CD4-positive, alpha-beta memory T cell (primary cell): ENCODE data around the gene C22orf15. TPM values are rescaled to one million over a fixed set of nuclear protein-coding genes. Genes with fewer than 3 reads are reported as not detected.

Source experiments
- CTCF ChIA-PET: fragments of 350-600 bp; sonication (Branson Sonifier 250); formaldehyde crosslinking; loops from one replicate; lab custom pipeline; 2021; ENCODE audit warnings: inconsistent platforms; ENCODE audit not compliant: partially characterized antibody; lab: Charles Lee
- POLR2A ChIA-PET: fragments of 350-600 bp; sonication (Branson Sonifier 250); formaldehyde crosslinking; loops from one replicate; lab custom pipeline; 2021; ENCODE audit not compliant: partially characterized antibody; lab: Charles Lee
- DNase-seq, 5 donors: peaks; one replicate each; pipeline versions ENCODE4 v3.0.0 to v3.0.0-alpha.2; 2020 to 2022; ENCODE audit warnings: mixed read lengths in 1 of 5
- H3K27ac ChIP-seq: one replicate; pipeline ENCODE4 v1.7.0; 2013; ENCODE audit warnings: low read depth, low read length
- H3K27me3 ChIP-seq: 2 replicates; pipeline ENCODE4 v1.7.0; 2013; ENCODE audit warnings: mild to moderate bottlenecking, low read length, moderate library complexity; ENCODE audit not compliant: insufficient read depth
- H3K36me3 ChIP-seq: 2 replicates; pipeline ENCODE4 v1.7.0; 2013; ENCODE audit warnings: mild to moderate bottlenecking, low read length, moderate library complexity; ENCODE audit not compliant: insufficient read depth
- H3K4me1 ChIP-seq: 2 replicates; pipeline ENCODE4 v1.7.0; 2013; ENCODE audit warnings: mild to moderate bottlenecking, low read length, moderate library complexity; ENCODE audit not compliant: insufficient read depth
- H3K4me3 ChIP-seq, 2 donors: one replicate each; pipeline ENCODE4 v1.7.0; 2013; ENCODE audit warnings: low read length in 2 of 2, mild to moderate bottlenecking in 1 of 2
- H3K9me3 ChIP-seq, 2 donors: one replicate each; pipeline ENCODE4 v1.7.0; 2013; ENCODE audit warnings: low read length in 2 of 2, control low read depth in 1 of 2; ENCODE audit not compliant: control insufficient read depth in 1 of 2
- H3K27ac Mint-ChIP-seq, 7 donors: one replicate each; pipeline ENCODE4 v1.8.0; 2020 to 2021; ENCODE audit warnings: mixed read lengths in 7 of 7, mild to moderate bottlenecking in 6 of 7, inconsistent platforms in 3 of 7, moderate library complexity in 3 of 7
- H3K27me3 Mint-ChIP-seq, 2 donors: one replicate each; pipeline ENCODE4 v1.8.0; 2020 to 2021; ENCODE audit warnings: mixed read lengths in 2 of 2
- H3K36me3 Mint-ChIP-seq, 2 donors: one replicate each; pipeline ENCODE4 v1.8.0; 2020 to 2021; ENCODE audit warnings: mixed read lengths in 2 of 2, inconsistent platforms in 1 of 2, mild to moderate bottlenecking in 1 of 2
- H3K4me1 Mint-ChIP-seq, 4 donors: one replicate each; pipeline ENCODE4 v1.8.0; 2020 to 2021; ENCODE audit warnings: mixed read lengths in 4 of 4, mild to moderate bottlenecking in 1 of 4
- H3K4me3 Mint-ChIP-seq, 8 donors: one replicate each; pipeline ENCODE4 v1.8.0; 2020 to 2021; ENCODE audit warnings: mixed read lengths in 8 of 8, mild to moderate bottlenecking in 7 of 8, moderate library complexity in 6 of 8, inconsistent platforms in 3 of 8
- H3K9me3 Mint-ChIP-seq, 8 donors: one replicate each; pipeline ENCODE4 v1.8.0; 2020 to 2021; ENCODE audit warnings: mixed read lengths in 8 of 8, mild to moderate bottlenecking in 5 of 8, inconsistent platforms in 3 of 8, moderate library complexity in 1 of 8
- intact Hi-C: fragments of 100-400 bp; cut with micrococcal nuclease; formaldehyde crosslinking; loops from one replicate; pipeline ENCODE4 v1.15.1; 2023
- polyA plus RNA-seq, 2 donors: library from polyadenylated mRNA; unstranded; fragments of 300-500 nt; fragmentation: Illumina TruSeq; gene quantifications; one replicate each; pipeline ENCODE4 v1.2.3, GENCODE V29; 2021
- total RNA-seq, 2 experiments: library from RNA; stranded (reverse); gene quantifications; one replicate each; pipeline ENCODE4 v1.2.3, GENCODE V29; 2021

C22orf15 gene
- total and polyA plus RNA-seq, 4 experiments from 2014 or later: 0.34 to 1.9 (median 1.4) TPM

DNA sequence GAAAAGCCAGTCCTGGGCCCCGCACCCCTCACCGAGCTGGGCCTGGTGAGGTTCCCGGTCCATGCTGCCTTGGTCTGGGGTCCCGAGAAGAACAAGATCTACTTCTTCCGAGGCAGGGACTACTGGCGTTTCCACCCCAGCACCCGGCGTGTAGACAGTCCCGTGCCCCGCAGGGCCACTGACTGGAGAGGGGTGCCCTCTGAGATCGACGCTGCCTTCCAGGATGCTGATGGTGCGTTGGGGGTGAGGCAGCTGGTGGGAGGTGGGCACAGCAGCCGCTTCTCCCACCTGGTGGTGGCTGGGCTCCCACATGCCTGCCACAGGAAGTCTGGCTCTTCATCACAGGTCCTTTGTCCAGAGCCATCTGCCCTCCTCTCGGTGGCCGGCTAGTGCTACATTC lies 19.5 kb downstream of the C22orf15 start:
- CTCF ChIA-PET: no interaction called here
- no peak for DNase-seq
- peaks cover 0 to under 1% of the 10 kb centered on the region in 2 donors for H3K36me3 Mint-ChIP-seq
- POLR2A ChIA-PET: no interaction called here
- H3K27me3 ChIP-seq: no peaks in the 10 kb centered on the region
- H3K9me3 Mint-ChIP-seq: no peaks in the 10 kb centered on the region
- no peaks in the 10 kb centered on the region for H3K27me3 Mint-ChIP-seq
- no peak overlapping the region for H3K27ac Mint-ChIP-seq
- peaks cover 4 to 16% (median 12%) of the 10 kb centered on the region in 4 donors for H3K4me1 Mint-ChIP-seq
- no peaks in the 10 kb centered on the region for H3K9me3 ChIP-seq
- no peaks in the 10 kb centered on the region for H3K36me3 ChIP-seq
- intact Hi-C loops: no loop called here
- no peak overlapping the region for H3K4me3 ChIP-seq
- H3K4me1 ChIP-seq: peaks cover 7% of the 10 kb centered on the region
- H3K4me3 Mint-ChIP-seq: no peak overlapping the region
- no peak overlapping the region for H3K27ac ChIP-seq

GRCh38 chr22:23782703-23783102 lies 19.9 kb downstream of the C22orf15 start:
- H3K9me3 Mint-ChIP-seq: no peaks in the 10 kb centered on the region
- H3K4me1 Mint-ChIP-seq: peaks cover 6 to 19% (median 15%) of the 10 kb centered on the region in 4 donors
- ChIA-PET POLR2A (no interaction called here), CTCF (no interaction called here)
- intact Hi-C loops: no loop called here
- Histone ChIP-seq H3K27me3 (no peaks in the 10 kb centered on the region), H3K4me3 (no peak overlapping the region), H3K27ac (no peak overlapping the region), H3K9me3 (no peaks in the 10 kb centered on the region), H3K4me1 (peaks cover 9% of the 10 kb centered on the region), H3K36me3 (no peaks in the 10 kb centered on the region)
- no peak overlapping the region for H3K4me3 Mint-ChIP-seq
- H3K27ac Mint-ChIP-seq: no peak overlapping the region
- DNase-seq: no peak
- H3K27me3 Mint-ChIP-seq: no peaks in the 10 kb centered on the region
- H3K36me3 Mint-ChIP-seq: peaks cover 0 to 5% of the 10 kb centered on the region in 2 donors

GRCh38 chr22:23783265-23784150 lies 20.7 kb downstream of the C22orf15 start:
- H3K4me3 Mint-ChIP-seq: no peak overlapping the region
- no peaks in the 10 kb centered on the region for H3K27me3 ChIP-seq
- ChIA-PET CTCF (no interaction called here), POLR2A (no interaction called here)
- intact Hi-C loops: no loop called here
- no peaks in the 10 kb centered on the region for H3K36me3 ChIP-seq
- H3K36me3 Mint-ChIP-seq: peaks cover 0 to 5% of the 10 kb centered on the region in 2 donors
- peaks cover 17% of the 10 kb centered on the region for H3K4me1 ChIP-seq
- no peak for DNase-seq
- peaks cover 9 to 27% (median 20%) of the 10 kb centered on the region in 4 donors for H3K4me1 Mint-ChIP-seq
- no peaks in the 10 kb centered on the region for H3K9me3 ChIP-seq
- no peaks in the 10 kb centered on the region for H3K27me3 Mint-ChIP-seq
- no peak overlapping the region for H3K27ac ChIP-seq
- H3K4me3 ChIP-seq: no peak overlapping the region
- H3K27ac Mint-ChIP-seq: peak overlapping the region in 1 of 7 donors; percentile 12
- H3K9me3 Mint-ChIP-seq: no peaks in the 10 kb centered on the region

DNA sequence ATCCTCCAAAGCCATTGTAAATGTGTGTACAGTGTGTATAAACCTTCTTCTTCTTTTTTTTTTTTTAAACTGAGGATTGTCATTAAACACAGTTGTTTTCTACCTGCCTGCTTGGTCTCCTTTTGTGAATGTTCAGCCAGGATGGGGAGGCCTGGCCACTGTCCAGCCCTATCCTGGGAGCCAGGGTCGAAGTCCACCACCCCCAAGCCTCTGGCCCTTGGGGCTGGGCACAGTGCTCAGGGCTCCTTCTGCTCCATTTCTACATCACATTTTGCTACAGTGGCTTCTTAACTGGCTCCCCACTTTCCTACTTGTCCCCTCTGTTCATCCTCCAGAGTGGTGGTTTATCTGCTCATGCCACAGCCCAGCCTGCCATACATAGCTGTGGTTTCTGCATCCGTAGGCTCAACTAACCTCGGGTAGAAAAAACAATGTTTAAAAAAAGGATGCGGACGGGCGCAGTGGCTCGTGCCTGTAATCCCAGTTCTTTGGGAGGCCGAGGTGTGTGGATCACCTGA lies 21.5 kb downstream of the C22orf15 start:
- no peak overlapping the region for H3K27ac ChIP-seq
- peak overlapping the region in 3 of 8 donors; percentile 24 to 49 (median 48) for H3K4me3 Mint-ChIP-seq
- POLR2A ChIA-PET: no interaction called here

GRCh38 chr22:23786261-23786710 lies 23.5 kb downstream of the C22orf15 start:
- Histone ChIP-seq H3K27ac (peak overlapping the region; percentile 98), H3K4me3 (peak overlapping the region in 1 of 2 donors; percentile 55), H3K27me3 (no peaks in the 10 kb centered on the region), H3K36me3 (no peaks in the 10 kb centered on the region), H3K9me3 (no peaks in the 10 kb centered on the region), H3K4me1 (peaks cover 34% of the 10 kb centered on the region)
- no peak for DNase-seq
- intact Hi-C loops: loop anchor here (5.0 kb wide), 1 partner anchor 69 kb away; no protein-coding TSS in a partner anchor
- no peaks in the 10 kb centered on the region for H3K9me3 Mint-ChIP-seq
- H3K4me3 Mint-ChIP-seq: peak overlapping the region; percentile 82 to 96 (median 88)
- H3K27me3 Mint-ChIP-seq: no peaks in the 10 kb centered on the region
- peaks cover 0 to 9% of the 10 kb centered on the region in 2 donors for H3K36me3 Mint-ChIP-seq
- peaks cover 16 to 40% (median 30%) of the 10 kb centered on the region in 4 donors for H3K4me1 Mint-ChIP-seq
- ChIA-PET CTCF (interaction anchor here (0.7 to 2.1 kb wide), 4 partner anchors 15 to 108 kb away, joined by 3 to 6 read pairs (median 4); partner anchors contain the start of genes MIF and SLC2A11), POLR2A (interaction anchor here (0.9 to 2.4 kb wide), 10 partner anchors 12 to 769 kb away, joined by 3 to 15 read pairs (median 4); partner anchors contain the start of genes GUCD1, MIF, SLC2A11 and ZNF70)
- H3K27ac Mint-ChIP-seq: peak overlapping the region; percentile 92 to 97 (median 93)

More for the DNA sequence above, 21.5 kb downstream of the C22orf15 start:
- H3K27me3 ChIP-seq: no peaks in the 10 kb centered on the region
- H3K4me1 Mint-ChIP-seq: peaks cover 9 to 35% (median 23%) of the 10 kb centered on the region in 4 donors
- H3K27me3 Mint-ChIP-seq: no peaks in the 10 kb centered on the region
- no peaks in the 10 kb centered on the region for H3K36me3 ChIP-seq
- CTCF ChIA-PET: no interaction called here
- H3K4me3 ChIP-seq: no peak overlapping the region
- peaks cover 0 to 5% of the 10 kb centered on the region in 2 donors for H3K36me3 Mint-ChIP-seq
- intact Hi-C loops: no loop called here
- H3K27ac Mint-ChIP-seq: peak overlapping the region in 4 of 7 donors; percentile 23 to 79 (median 54)
- H3K9me3 ChIP-seq: no peaks in the 10 kb centered on the region
- no peaks in the 10 kb centered on the region for H3K9me3 Mint-ChIP-seq
- H3K4me1 ChIP-seq: peaks cover 25% of the 10 kb centered on the region
- DNase-seq: peak in 1 of 5 donors; percentile 14

DNA sequence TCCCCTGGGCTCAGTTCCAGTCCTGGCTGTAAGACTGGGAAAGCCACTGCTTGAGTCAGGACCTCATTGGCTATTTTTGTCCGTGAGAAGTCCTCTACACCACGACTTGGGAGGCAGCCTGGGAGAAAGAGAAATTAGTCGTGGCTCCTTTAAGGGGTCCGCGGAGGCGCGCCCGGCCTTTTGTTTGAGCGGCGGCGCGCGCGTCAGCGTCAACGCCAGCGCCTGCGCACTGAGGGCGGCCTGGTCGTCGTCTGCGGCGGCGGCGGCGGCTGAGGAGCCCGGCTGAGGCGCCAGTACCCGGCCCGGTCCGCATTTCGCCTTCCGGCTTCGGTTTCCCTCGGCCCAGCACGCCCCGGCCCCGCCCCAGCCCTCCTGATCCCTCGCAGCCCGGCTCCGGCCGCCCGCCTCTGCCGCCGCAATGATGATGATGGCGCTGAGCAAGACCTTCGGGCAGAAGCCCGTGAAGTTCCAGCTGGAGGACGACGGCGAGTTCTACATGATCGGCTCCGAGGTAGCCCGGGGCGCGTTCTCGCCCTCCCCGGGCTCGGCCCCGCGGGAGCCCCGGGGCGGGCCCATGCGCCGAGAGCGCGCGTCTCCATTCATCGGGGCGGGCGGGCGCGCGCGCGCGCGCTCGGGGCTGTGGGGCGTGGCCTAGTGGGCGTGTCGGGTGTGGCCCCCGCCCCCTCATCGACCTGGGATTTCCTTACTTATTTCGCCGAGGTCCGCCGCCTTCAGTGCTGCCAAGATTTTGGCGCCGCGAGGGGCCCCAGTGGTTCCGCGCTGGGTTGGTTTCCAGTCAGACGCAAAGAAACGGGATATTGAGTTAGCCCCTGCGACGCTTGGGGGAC lies 24.2 kb downstream of the C22orf15 start, which contains the start of gene SMARCB1:
Gene SMARCB1 (plus strand): TSS at position 215 of the 848 bp plus-strand sequence. CDS start 204 bp downstream, at position 419.
- H3K9me3 Mint-ChIP-seq: no peaks in the 10 kb centered on the region
- H3K27me3 ChIP-seq: no peaks in the 10 kb centered on the region
- peak within 1 kb of the TSS; percentile 55 for H3K4me3 ChIP-seq
- POLR2A ChIA-PET: interaction anchor here (0.9 to 2.4 kb wide), 13 partner anchors 13 to 768 kb away, joined by 3 to 15 read pairs (median 4); partner anchors contain the start of genes CABIN1, GUCD1, MIF and SLC2A11
- no peaks in the 10 kb centered on the region for H3K36me3 ChIP-seq
- peaks cover 0 to 15% of the 10 kb centered on the region in 2 donors for H3K36me3 Mint-ChIP-seq
- intact Hi-C loops: loop anchor here (1.0 to 5.0 kb wide), 5 partner anchors 15 to 127 kb away; partner anchors contain the start of genes DERL3, MMP11 and ZNF70
- H3K4me1 Mint-ChIP-seq: peaks cover 16 to 45% (median 32%) of the 10 kb centered on the region in 4 donors
- peak within 1 kb of the TSS; percentile 93 to 97 (median 95) for H3K27ac Mint-ChIP-seq
- DNase-seq: peak; percentile 86 to 89 (median 86)
- H3K9me3 ChIP-seq: no peaks in the 10 kb centered on the region
- peak within 1 kb of the TSS; percentile 98 for H3K27ac ChIP-seq
- CTCF ChIA-PET: interaction anchor here (0.7 to 2.1 kb wide), 3 partner anchors 16 to 70 kb away, joined by 3 to 6 read pairs (median 5); partner anchors contain the start of gene SLC2A11
- peak within 1 kb of the TSS; percentile 89 to 96 (median 91) for H3K4me3 Mint-ChIP-seq
- H3K27me3 Mint-ChIP-seq: no peaks in the 10 kb centered on the region
- peaks cover 34% of the 10 kb centered on the region for H3K4me1 ChIP-seq
